Right ventricle myocardium superior (tissue), 1 donor: Measurements from ENCODE around the gene CXorf49. TPM values are rescaled to one million over a fixed set of nuclear protein-coding genes. Genes with fewer than 3 reads are reported as not detected.
"Not testable (repeated sequence)": the region's sequence is repeated elsewhere in the genome, so short reads cannot be mapped to it uniquely, and the experiment has no call there.

ENCODE experiments used
- ATAC-seq: fragments of 200-7000 bp; cut with Tn5 transposase; one replicate; pipeline ENCODE4 v1.9.1; 2020; ENCODE audit warnings: mild to moderate bottlenecking; ENCODE audit not compliant: poor library complexity
- DNase-seq: peaks from one replicate; pipeline ENCODE4 v3.0.0-alpha.2; 2020
- intact Hi-C: fragments of 100-400 bp; cut with DNase I; formaldehyde crosslinking; loops from one replicate; pipeline ENCODE4 v1.11.2; 2022
- long read RNA-seq: library from polyadenylated mRNA; unstranded; transcript quantifications from one replicate; pipeline ENCODE4 v2.0.0, GENCODE V29; 2021
- total RNA-seq: library from RNA; stranded (reverse); fragmentation: NEBNext Ultra II Directional; extraction: Animal tissue kit (Norgen Biotek cat#: 25700); gene quantifications from one replicate; pipeline ENCODE4 v1.2.1, GENCODE V29; 2021
- donor health status: DM: no; HTN: yes; CAD: no; lungs with severe emphysema.

Gene CXorf49
- not detected for total RNA-seq
- long read RNA-seq = 0 reads

DNA sequence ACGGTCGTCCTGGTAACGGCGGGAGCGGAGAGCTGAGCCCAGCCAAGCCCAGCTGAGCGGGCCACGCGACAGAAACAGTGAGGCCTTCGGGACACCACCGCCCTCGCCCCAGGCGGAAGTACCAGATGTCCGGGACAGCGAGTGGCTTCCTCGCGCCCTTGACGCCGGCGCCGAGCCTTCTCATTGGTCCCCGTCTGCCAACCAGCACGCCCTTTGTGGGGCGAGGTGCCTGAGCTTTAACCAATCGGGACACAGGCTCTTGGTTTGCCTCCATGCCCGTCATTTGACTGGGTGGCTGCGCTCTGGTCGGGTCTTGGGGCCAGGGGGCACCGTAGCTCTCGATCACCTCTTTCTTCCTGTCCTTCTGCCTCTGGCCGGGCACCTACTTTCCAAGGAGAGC is at the start of gene CXorf49:
Gene CXorf49, minus strand, starts transcription at position 101 of the 400 bp plus-strand sequence. CDS start 134 bp downstream, outside the sequence.
- ATAC-seq, intact Hi-C loops, DNase-seq: not testable (repeated sequence)

DNA sequence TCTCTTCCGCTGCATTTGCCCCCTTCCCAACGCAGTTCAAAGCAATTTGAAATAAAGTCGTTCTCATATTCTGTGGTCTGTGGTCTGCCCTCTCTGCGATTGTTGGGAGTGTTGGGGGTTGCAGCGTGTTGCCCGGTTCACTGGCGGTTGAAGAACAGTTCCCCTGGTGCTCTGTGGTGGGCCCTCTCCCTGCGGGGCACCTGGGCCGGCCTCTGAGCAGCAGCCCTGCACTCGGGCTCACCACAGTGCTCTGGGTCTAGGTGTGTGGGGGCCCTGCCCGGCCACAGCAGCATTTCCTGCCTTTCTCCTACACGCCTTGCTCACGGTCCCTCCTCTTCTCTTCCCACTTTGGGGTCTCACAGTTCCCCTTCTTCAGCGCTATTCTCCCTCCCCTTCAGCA is 49.0 kb upstream of the CXorf49 start:
- ATAC-seq, intact Hi-C loops, DNase-seq: not testable (repeated sequence)

DNA sequence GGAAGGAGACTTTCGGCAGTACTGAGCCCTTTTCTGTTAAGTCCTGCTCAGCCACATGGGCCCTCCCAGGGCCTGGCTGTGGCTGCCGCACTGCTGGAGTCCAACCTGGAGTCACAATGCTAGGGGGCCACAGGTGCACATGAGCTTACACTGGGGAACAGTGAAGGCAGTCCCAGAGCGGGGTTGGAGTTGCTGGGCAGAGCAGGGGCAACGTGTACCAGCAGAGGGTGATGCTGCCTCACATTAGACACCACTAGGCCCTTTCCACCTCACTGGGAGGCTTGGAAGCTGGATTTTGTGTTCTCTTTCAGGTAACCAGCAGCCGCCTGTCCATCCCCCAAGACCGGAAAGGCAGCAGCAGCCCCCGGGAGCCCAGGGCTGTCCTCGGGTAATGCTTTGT is 47.5 kb upstream of the CXorf49 start:
- ATAC-seq, intact Hi-C loops, DNase-seq: not testable (repeated sequence)

DNA sequence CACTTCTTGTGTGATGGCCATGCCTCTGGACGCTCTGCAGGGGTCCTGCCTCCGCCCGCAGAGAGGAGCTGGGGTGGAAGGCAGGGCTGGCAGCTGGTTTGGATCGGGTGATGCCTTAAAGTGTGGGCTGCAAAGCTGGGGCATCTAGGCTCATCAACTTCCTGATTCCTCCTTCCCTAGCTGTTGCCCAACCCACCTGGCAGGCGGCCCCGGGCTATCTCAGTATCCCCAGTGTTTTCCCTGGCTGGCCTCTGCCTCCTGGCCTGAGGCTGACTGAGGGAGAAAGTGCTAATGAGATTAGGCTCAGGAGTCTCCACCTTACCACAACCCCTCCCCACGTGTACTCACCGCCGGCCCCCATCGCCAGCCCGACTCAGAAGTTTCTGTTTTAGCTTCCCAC is 46.7 kb upstream of the CXorf49 start:
- not testable (repeated sequence) for ATAC-seq

DNA sequence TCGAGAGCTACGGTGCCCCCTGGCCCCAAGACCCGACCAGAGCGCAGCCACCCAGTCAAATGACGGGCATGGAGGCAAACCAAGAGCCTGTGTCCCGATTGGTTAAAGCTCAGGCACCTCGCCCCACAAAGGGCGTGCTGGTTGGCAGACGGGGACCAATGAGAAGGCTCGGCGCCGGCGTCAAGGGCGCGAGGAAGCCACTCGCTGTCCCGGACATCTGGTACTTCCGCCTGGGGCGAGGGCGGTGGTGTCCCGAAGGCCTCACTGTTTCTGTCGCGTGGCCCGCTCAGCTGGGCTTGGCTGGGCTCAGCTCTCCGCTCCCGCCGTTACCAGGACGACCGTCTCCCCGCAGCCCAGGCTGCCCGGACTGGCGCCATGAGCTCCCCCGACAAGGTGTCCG is 45.0 kb upstream of the CXorf49 start, which contains the start of gene CXorf49B:
Gene CXorf49B, plus strand, starts transcription at position 301 of the 400 bp plus-strand sequence. Its CDS starts 75 bp downstream, at position 376.
- intact Hi-C loops = not testable (repeated sequence)

More for the DNA sequence above, 46.7 kb upstream of the CXorf49 start:
- intact Hi-C loops, DNase-seq: not testable (repeated sequence)

DNA sequence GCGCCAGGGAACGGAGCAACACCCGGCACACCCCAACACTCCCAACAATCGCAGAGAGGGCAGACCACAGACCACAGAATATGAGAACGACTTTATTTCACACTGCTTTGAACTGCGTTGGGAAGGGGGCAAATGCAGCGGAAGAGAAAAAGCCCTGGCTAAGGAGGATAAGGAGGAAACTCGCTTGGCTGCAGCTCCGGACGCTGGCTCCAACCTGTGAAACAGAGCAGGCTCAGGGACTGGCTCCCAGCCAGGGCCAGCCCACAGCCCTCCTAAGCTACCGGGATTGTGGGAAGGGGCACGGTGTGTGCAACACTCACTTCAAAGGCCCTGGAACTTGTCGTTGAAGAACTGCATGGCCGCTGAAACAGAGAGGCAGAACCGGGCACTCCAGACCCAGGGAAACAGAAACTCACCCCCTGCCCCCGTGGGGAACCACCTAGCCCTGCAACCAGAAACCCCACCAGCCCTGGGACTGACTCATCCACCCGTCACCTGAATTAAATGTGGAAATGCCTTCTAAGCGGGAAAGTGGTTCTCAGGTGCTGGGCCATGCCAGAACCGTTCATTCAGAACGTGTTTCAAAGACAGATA is 42.7 kb upstream of the CXorf49 start:
- DNase-seq, intact Hi-C loops: not testable (repeated sequence)

More for the DNA sequence above, 45.0 kb upstream of the CXorf49 start, which contains the start of gene CXorf49B:
- not testable (repeated sequence) for DNase-seq, ATAC-seq

DNA sequence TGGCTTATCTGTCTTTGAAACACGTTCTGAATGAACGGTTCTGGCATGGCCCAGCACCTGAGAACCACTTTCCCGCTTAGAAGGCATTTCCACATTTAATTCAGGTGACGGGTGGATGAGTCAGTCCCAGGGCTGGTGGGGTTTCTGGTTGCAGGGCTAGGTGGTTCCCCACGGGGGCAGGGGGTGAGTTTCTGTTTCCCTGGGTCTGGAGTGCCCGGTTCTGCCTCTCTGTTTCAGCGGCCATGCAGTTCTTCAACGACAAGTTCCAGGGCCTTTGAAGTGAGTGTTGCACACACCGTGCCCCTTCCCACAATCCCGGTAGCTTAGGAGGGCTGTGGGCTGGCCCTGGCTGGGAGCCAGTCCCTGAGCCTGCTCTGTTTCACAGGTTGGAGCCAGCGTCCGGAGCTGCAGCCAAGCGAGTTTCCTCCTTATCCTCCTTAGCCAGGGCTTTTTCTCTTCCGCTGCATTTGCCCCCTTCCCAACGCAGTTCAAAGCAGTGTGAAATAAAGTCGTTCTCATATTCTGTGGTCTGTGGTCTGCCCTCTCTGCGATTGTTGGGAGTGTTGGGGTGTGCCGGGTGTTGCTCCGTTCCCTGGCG is 2.3 kb upstream of the CXorf49 start:
- intact Hi-C loops, DNase-seq, ATAC-seq: not testable (repeated sequence)

More for the DNA sequence above, 42.7 kb upstream of the CXorf49 start:
- not testable (repeated sequence) for ATAC-seq

DNA sequence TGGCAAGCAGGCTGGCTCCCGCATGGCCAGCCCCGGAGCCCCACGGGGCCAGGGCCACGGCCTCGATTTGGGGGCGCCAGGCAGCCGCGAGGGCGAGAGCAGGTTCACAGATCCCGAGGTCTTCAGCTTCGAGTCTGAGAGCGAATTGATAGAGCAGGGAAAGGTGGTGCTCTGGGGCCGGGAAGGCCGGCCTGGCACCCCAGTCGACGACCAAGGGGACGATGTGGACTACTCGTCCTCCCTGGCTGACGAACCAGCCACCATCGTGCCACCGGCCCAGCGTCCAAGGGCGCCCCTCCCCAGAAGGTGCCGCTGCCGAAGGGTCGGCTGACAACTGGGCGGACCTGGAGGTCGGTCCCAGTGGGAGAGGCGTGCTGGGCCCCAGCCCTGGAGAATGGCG is 1.1 kb upstream of the CXorf49 start:
- ATAC-seq, intact Hi-C loops, DNase-seq: not testable (repeated sequence)

DNA sequence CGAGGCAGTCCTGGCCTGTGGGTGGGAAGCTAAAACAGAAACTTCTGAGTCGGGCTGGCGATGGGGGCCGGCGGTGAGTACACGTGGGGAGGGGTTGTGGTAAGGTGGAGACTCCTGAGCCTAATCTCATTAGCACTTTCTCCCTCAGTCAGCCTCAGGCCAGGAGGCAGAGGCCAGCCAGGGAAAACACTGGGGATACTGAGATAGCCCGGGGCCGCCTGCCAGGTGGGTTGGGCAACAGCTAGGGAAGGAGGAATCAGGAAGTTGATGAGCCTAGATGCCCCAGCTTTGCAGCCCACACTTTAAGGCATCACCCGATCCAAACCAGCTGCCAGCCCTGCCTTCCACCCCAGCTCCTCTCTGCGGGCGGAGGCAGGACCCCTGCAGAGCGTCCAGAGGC is 1.8 kb downstream of the CXorf49 start:
- intact Hi-C loops, DNase-seq: not testable (repeated sequence)
- ATAC-seq = peak; percentile 29

DNA sequence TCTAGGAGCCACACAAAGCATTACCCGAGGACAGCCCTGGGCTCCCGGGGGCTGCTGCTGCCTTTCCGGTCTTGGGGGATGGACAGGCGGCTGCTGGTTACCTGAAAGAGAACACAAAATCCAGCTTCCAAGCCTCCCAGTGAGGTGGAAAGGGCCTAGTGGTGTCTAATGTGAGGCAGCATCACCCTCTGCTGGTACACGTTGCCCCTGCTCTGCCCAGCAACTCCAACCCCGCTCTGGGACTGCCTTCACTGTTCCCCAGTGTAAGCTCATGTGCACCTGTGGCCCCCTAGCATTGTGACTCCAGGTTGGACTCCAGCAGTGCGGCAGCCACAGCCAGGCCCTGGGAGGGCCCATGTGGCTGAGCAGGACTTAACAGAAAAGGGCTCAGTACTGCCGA is 2.5 kb downstream of the CXorf49 start:
- ATAC-seq, DNase-seq, intact Hi-C loops: not testable (repeated sequence)

DNA sequence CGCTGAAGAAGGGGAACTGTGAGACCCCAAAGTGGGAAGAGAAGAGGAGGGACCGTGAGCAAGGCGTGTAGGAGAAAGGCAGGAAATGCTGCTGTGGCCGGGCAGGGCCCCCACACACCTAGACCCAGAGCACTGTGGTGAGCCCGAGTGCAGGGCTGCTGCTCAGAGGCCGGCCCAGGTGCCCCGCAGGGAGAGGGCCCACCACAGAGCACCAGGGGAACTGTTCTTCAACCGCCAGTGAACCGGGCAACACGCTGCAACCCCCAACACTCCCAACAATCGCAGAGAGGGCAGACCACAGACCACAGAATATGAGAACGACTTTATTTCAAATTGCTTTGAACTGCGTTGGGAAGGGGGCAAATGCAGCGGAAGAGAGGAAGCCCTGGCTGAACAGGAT is 4.0 kb downstream of the CXorf49 start:
- DNase-seq, intact Hi-C loops, ATAC-seq: not testable (repeated sequence)

DNA sequence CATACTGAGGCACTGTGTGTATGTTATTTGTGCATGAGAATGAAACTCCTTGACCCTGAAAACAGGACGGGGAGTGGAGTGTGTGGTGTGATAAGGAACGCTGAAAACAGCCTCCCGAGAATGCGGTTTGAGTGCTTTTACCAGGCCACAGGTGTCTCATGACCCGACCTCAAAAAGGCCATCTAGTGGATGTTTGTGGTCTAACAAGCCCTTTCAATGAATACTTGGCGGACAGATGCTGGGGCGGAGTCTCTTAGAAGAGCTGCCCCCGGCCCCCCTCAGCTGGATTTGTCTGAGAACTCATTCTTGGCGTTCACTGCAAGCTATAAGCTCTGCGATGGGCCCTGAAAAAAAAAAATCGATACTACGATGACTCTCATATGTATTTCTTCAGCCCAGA is 15.2 kb downstream of the CXorf49 start:
- ATAC-seq = not testable (repeated sequence)

DNA sequence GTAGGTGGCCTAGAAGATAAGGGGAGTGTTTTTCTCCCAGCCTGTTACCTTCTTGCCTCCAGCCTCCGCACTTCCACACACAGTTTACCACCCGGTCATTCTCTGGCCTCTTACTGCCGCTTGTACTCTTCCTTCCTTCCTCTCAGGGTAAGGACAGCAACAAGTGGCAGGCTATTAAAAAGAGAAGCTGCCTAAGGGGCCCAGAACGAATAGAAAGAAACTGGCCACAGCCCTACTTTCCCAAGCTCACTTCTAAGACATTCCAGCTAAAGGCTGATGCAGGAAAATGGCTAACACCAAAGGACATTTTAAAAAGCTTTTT is 19.1 kb downstream of the CXorf49 start:
- peak; percentile 36 for ATAC-seq
- DNase-seq, intact Hi-C loops: not testable (repeated sequence)

More for the DNA sequence above, 15.2 kb downstream of the CXorf49 start:
- DNase-seq, intact Hi-C loops: not testable (repeated sequence)

DNA sequence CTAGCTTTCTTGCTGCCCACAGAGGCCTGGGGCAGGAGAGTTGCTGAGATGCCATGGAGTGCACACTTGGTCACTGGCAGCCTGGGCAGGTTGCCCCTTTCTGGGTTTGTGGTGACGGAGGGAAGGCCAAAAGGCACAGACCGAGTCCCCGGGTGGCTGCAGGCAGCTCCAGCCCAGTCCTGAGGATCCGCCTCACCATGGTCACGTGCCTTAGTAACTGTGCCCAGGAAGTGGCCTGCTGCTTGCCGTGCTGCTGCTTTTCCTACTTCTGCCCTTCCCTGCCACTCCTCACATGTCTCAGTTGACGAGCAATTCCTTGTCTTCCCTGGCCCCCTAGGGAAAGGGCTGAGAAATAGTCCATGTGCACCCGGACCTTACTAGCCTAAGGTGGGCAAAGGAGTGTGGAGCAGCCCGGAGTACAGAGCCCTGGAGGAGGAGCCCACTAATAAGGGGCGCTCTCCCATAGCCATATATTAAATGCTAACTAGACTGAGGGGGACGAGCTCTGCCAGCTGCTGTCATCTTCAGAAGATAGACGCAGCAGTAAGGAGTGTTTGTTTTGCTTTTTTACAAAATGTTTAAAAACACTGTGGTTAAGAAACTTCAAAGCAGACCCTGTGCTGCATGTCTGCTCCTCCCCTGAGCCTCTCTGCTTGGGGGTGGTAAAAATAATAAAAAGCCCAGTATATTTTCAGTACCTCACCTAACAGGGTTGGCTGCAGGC is 19.6 kb downstream of the CXorf49 start:
- intact Hi-C loops, DNase-seq: not testable (repeated sequence)
- ATAC-seq = peak; percentile 73

DNA sequence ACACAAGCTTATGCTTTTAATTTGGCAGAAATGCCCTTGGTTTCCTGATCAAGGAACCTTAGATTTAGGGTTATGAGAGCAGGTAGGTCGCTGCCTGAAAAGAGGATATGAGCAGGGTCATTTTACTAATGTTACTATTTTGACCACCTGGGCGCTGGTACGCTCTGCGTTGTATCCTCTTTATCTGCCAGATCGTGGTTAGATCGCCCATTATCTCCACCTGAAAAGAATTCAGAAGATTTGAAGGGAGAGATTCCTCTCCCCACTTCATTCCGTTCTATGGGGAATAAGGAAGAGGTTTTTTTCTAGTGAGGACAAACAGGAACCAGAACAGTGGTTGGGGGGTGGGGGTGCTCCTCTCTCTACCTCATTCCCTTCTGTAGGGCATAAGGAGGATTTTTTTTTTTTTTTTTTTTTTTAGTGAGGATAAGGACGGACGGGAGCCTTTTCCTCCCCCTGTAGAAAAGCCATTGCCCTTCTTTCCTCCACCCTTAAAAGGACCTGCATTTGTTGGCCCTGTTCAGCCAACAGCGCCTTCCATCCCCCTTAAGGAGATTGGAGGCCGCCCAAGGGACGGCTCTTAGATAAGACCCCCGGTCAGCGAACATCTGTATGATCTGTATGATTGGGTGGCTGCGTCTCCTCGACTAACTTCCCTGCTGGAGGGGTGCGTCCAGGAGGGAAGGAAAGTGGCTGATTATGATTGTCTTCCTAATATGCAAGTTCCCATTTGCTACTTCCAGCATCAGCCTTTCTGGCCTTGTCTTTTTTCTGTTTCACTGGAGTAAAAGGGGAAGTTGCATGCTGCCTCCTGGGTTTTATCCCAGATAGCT is 20.4 kb downstream of the CXorf49 start:
- ATAC-seq = peak; percentile 61
- DNase-seq, intact Hi-C loops: not testable (repeated sequence)

DNA sequence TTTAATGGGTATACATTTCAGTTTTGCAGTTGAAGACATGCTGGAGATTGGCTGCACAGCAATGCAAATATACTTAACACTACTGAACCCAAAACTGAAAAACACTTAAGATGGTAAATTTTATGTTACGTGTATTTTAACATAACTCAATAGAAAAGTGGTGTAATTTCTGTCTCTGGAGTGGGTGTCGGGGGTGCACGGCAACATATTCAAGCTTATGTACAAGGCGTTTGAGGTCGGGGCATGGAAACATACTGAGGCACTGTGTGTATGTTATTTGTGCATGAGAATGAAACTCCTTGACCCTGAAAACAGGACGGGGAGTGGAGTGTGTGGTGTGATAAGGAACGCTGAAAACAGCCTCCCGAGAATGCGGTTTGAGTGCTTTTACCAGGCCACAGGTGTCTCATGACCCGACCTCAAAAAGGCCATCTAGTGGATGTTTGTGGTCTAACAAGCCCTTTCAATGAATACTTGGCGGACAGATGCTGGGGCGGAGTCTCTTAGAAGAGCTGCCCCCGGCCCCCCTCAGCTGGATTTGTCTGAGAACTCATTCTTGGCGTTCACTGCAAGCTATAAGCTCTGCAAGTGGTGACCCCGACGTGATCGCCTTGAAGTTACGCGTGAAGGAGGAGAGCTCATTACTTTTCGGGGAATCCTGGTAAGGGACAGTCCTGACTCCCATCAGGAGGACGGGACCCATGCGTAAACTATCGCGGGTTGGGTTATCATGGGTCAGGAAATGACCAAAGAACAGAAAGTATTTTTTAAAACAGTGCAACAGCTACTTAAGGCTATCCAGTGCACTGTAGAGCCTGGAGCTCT is 21.2 kb downstream of the CXorf49 start:
- ATAC-seq = peak; percentile 78
- intact Hi-C loops, DNase-seq: not testable (repeated sequence)

DNA sequence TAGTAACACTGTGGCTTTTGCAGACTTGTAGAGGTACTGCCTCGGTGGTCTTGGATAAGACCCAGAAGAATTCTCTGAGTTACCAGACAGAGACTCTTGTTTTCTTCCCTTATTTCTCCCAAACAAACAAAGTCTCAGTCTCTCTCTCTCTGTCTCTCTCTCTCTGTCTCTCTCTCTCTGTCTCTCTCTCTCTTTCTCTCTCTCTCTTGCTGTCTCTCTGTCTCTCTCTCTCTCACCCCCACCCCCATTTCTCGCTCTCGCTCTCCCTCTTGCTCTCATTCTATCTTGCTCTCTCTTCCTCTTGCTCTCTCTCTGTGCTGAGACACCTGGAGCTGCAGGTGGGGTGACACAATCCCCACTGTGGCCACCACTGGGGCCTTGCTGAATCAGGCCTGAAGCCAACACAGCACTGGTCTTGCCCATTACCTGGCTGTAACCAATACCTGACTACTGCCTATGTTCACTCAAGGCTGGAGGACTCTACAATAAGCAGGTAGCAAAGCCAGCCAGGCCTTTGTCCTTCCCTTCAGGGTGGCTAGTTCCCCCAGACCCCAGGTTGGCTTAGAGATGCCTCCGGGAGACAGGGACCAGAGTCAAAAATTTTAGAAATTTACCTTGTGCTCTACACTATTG is 38.4 kb downstream of the CXorf49 start:
- DNase-seq (no peak), ATAC-seq (no peak)
- intact Hi-C loops = no loop called here
